WTC11 (cell line): Measurements from ENCODE around the gene SNRPF. TPM values are rescaled to one million over a fixed set of nuclear protein-coding genes. Genes with fewer than 3 reads are reported as not detected.

ENCODE experiments used
- ATAC-seq: fragments of 200-7000 bp; cut with Tn5 transposase; 2 replicates; pipeline ENCODE4 v1.10.0; 2021; ENCODE audit warnings: mild to moderate bottlenecking, moderate library complexity
- CTCF ChIA-PET: fragments of 300-600 bp; sonication (Branson Sonifier 250); formaldehyde crosslinking; loops from one replicate; lab custom pipeline; 2021; ENCODE audit warnings: antibody characterized with exemption; lab: Charles Lee
- POLR2A ChIA-PET: fragments of 350-600 bp; sonication (Branson Sonifier 250); formaldehyde crosslinking; loops from one replicate; lab custom pipeline; 2021; ENCODE audit warnings: antibody characterized with exemption; lab: Charles Lee
- DNase-seq: peaks from one replicate; pipeline ENCODE4 v3.0.0; 2021; ENCODE audit warnings: low spot score
- H3K27ac Mint-ChIP-seq: 2 replicates; pipeline ENCODE4 v1.8.0; 2021; ENCODE audit warnings: mixed read lengths
- H3K27me3 Mint-ChIP-seq: 2 replicates; pipeline ENCODE4 v1.8.0; 2021; ENCODE audit warnings: low read depth, mild to moderate bottlenecking, moderate library complexity, mixed read lengths
- H3K36me3 Mint-ChIP-seq: 2 replicates; pipeline ENCODE4 v1.8.0; 2021; ENCODE audit warnings: mixed read lengths
- H3K4me1 Mint-ChIP-seq: 2 replicates; pipeline ENCODE4 v1.8.0; 2022; ENCODE audit warnings: mixed read lengths
- H3K4me3 Mint-ChIP-seq: 2 replicates; pipeline ENCODE4 v1.8.0; 2021; ENCODE audit warnings: mild to moderate bottlenecking, moderate library complexity, mixed read lengths
- H3K9me3 Mint-ChIP-seq: 2 replicates; pipeline ENCODE4 v1.8.0; 2021; ENCODE audit warnings: mixed read lengths
- ARID4B ChIP-seq: sonication (generic); formaldehyde crosslinking; IDR thresholded peaks from 2 replicates; pipeline ENCODE4 v1.8.0; 2023; ENCODE audit warnings: missing genetic modification reagents, mild to moderate bottlenecking, borderline replicate concordance
- E2F5 ChIP-seq: sonication (generic); formaldehyde crosslinking; IDR thresholded peaks from 2 replicates; pipeline ENCODE4 v1.8.1; 2022; ENCODE audit warnings: mild to moderate bottlenecking, moderate library complexity, missing genetic modification reagents
- GRHL2 ChIP-seq: fragments of 250-450 bp; sonication (Bioruptor Pico); IDR thresholded peaks from 2 replicates; pipeline ENCODE4 v1.8.0; 2022; ENCODE audit warnings: mild to moderate bottlenecking, moderate library complexity; ENCODE audit not compliant: insufficient replicate concordance, severe bottlenecking
- IRF1 ChIP-seq: sonication (generic); formaldehyde crosslinking; IDR thresholded peaks from 2 replicates; pipeline ENCODE4 v1.8.0; 2023; ENCODE audit warnings: missing genetic modification reagents
- JAZF1 ChIP-seq: fragments of 250-450 bp; sonication (Bioruptor Pico); IDR thresholded peaks from 2 replicates; pipeline ENCODE4 v1.9.0; 2021; ENCODE audit warnings: moderate library complexity, mild to moderate bottlenecking, inconsistent platforms
- MXD4 ChIP-seq: fragments of 250-450 bp; sonication (Bioruptor Pico); IDR thresholded peaks from 2 replicates; pipeline ENCODE4 v1.8.0; 2021; ENCODE audit warnings: mild to moderate bottlenecking, moderate library complexity, borderline replicate concordance
- NFE2L1 ChIP-seq: sonication (generic); formaldehyde crosslinking; IDR thresholded peaks from 2 replicates; pipeline ENCODE4 v1.8.1; 2023; ENCODE audit warnings: missing genetic modification reagents
- NFYB ChIP-seq: sonication (generic); formaldehyde crosslinking; conservative IDR thresholded peaks from 2 replicates; pipeline ENCODE4 v1.8.0; 2022; ENCODE audit warnings: low read depth, missing genetic modification reagents
- NR3C1 ChIP-seq: sonication (generic); formaldehyde crosslinking; conservative IDR thresholded peaks from 2 replicates; pipeline ENCODE4 v1.8.1; 2023; ENCODE audit warnings: low read depth, mild to moderate bottlenecking, missing genetic modification reagents
- OVOL2 ChIP-seq: fragments of 250-450 bp; sonication (Bioruptor Pico); IDR thresholded peaks from 2 replicates; pipeline ENCODE4 v1.9.0; 2021; ENCODE audit warnings: mild to moderate bottlenecking, borderline replicate concordance
- PRRX2 ChIP-seq: fragments of 250-450 bp; sonication (Bioruptor Pico); IDR thresholded peaks from 2 replicates; pipeline ENCODE4 v1.8.0; 2021; ENCODE audit warnings: mild to moderate bottlenecking
- SOX15 ChIP-seq: fragments of 250-450 bp; sonication (Bioruptor Pico); IDR thresholded peaks from 2 replicates; pipeline ENCODE4 v1.9.0; 2021; ENCODE audit warnings: mild to moderate bottlenecking
- USF1 ChIP-seq: sonication (generic); formaldehyde crosslinking; IDR thresholded peaks from 2 replicates; pipeline ENCODE4 v1.8.0; 2022; ENCODE audit warnings: mild to moderate bottlenecking, missing genetic modification reagents
- ZNF138 ChIP-seq: sonication (generic); formaldehyde crosslinking; conservative IDR thresholded peaks from 2 replicates; pipeline ENCODE4 v1.8.1; 2022; ENCODE audit warnings: mild to moderate bottlenecking, moderate library complexity, missing genetic modification reagents
- ZNF232 ChIP-seq: sonication (generic); formaldehyde crosslinking; IDR thresholded peaks from 2 replicates; pipeline ENCODE4 v1.8.0; 2022; ENCODE audit warnings: mild to moderate bottlenecking, missing genetic modification reagents
- ZNF281 ChIP-seq: sonication (generic); formaldehyde crosslinking; IDR thresholded peaks from 2 replicates; pipeline ENCODE4 v1.8.0; 2023; ENCODE audit warnings: mild to moderate bottlenecking, missing genetic modification reagents
- ZNF317 ChIP-seq: sonication (generic); formaldehyde crosslinking; IDR thresholded peaks from 2 replicates; pipeline ENCODE4 v1.8.1; 2023; ENCODE audit warnings: low read depth, mild to moderate bottlenecking, moderate library complexity, missing genetic modification reagents, borderline replicate concordance
- ZNF532 ChIP-seq: fragments of 250-450 bp; sonication (Bioruptor Pico); IDR thresholded peaks from 2 replicates; pipeline ENCODE4 v1.9.0; 2021; ENCODE audit warnings: mild to moderate bottlenecking, borderline replicate concordance
- total RNA-seq: library from RNA; stranded (reverse); gene quantifications from 3 replicates; pipeline ENCODE4 v1.2.3, GENCODE V29; 2021

SNRPF gene
- total RNA-seq, 1 experiment from 2014 or later, result 75.8 TPM

GRCh38 chr12:95882873-95883272 is 24.1 kb downstream of the SNRPF start (continued):
- TF ChIP-seq ZNF281 (CRISPR knock-in tag) (no peak), ZNF232 (CRISPR knock-in tag) (no peak), NR3C1 (CRISPR knock-in tag) (no peak)
- TF ChIP-seq, all 79 proteins: peak for 0

GRCh38 chr12:95884998-95885397 is 26.2 kb downstream of the SNRPF start:
- H3K4me3 Mint-ChIP-seq, result no peak overlapping the region
- CTCF ChIA-PET, result no interaction called here
- TF ChIP-seq IRF1 (no peak), OVOL2 (CRISPR knock-in tag) (no peak), PRRX2 (CRISPR knock-in tag) (no peak), ZNF281 (CRISPR knock-in tag) (no peak), ZNF532 (CRISPR knock-in tag) (no peak), NFYB (no peak), ZNF317 (CRISPR knock-in tag) (no peak), MXD4 (CRISPR knock-in tag) (no peak), USF1 (CRISPR knock-in tag) (no peak), E2F5 (CRISPR knock-in tag) (no peak), ZNF138 (CRISPR knock-in tag) (no peak), NFE2L1 (CRISPR knock-in tag) (no peak), ARID4B (CRISPR knock-in tag) (no peak), GRHL2 (CRISPR knock-in tag) (no peak), SOX15 (CRISPR knock-in tag) (no peak), JAZF1 (no peak)
- TF ChIP-seq, all 79 proteins: peak for 0
- no peak for DNase-seq
- H3K27me3 Mint-ChIP-seq, result no peaks in the 10 kb centered on the region
- POLR2A ChIA-PET, result interaction anchor here (0.9 kb wide), 1 partner anchor 14 kb away, joined by 3 read pairs; no protein-coding TSS in a partner anchor
- H3K36me3 Mint-ChIP-seq, result no peaks in the 10 kb centered on the region
- no peak for ATAC-seq
- H3K4me1 Mint-ChIP-seq, result no peaks in the 10 kb centered on the region
- no peak overlapping the region for H3K27ac Mint-ChIP-seq
- no peaks in the 10 kb centered on the region for H3K9me3 Mint-ChIP-seq
